Tibial nerve (tissue), 4 donors: ENCODE results near the gene MYRIP. TPM values are rescaled to one million over a fixed set of nuclear protein-coding genes. Genes with fewer than 3 reads are reported as not detected.
"Not testable (repeated sequence)": the region's sequence is repeated elsewhere in the genome, so short reads cannot be mapped to it uniquely, and the experiment has no call there.

Source experiments
- DNase-seq, 2 donors: peaks; one replicate each; pipeline ENCODE4 v3.0.0-alpha.2; 2019; ENCODE audit warnings: low spot score in 2 of 2
- H3K27ac ChIP-seq, 4 donors: fragments of 200-600 bp; sonication (generic) in 3 of 4; one replicate each; pipeline ENCODE4 v1.5.1; 2017 to 2019; ENCODE audit warnings: mild to moderate bottlenecking in 1 of 4
- H3K27me3 ChIP-seq, 2 donors: fragments of 200-600 bp; sonication (generic) in 1 of 2; one replicate each; pipeline versions ENCODE4 v1.5.1 to v1.6.0; 2017 to 2019
- H3K36me3 ChIP-seq, 3 donors: fragments of 200-600 bp; sonication (generic); one replicate each; pipeline ENCODE4 v1.5.1; 2018 to 2019
- H3K4me1 ChIP-seq, 4 donors: fragments of 200-600 bp; sonication (generic) in 3 of 4; one replicate each; pipeline ENCODE4 v1.5.1; 2017 to 2019
- H3K4me3 ChIP-seq, 4 donors: fragments of 200-600 bp; sonication (generic) in 3 of 4; one replicate each; pipeline ENCODE4 v1.5.1; 2017 to 2019; ENCODE audit warnings: mild to moderate bottlenecking in 1 of 4, moderate library complexity in 1 of 4
- H3K9me3 ChIP-seq, 4 donors: fragments of 200-600 bp; sonication (generic) in 3 of 4; one replicate each; pipeline ENCODE4 v1.5.1; 2017 to 2019
- CTCF ChIP-seq, 5 experiments: fragments of 200-600 bp in 3 of 5; fragments of 450-650 bp in 2 of 5; sonication (generic) in 3 of 5; IDR thresholded peaks; one replicate each; pipeline ENCODE4 v1.5.1; 2016 to 2019; ENCODE audit warnings: antibody characterized with exemption in 5 of 5, mild to moderate bottlenecking in 3 of 5, moderate library complexity in 2 of 5
- EP300 ChIP-seq, 2 donors: sonication (generic); formaldehyde crosslinking; IDR thresholded peaks; one replicate each; pipeline ENCODE4 v1.6.1; 2017; ENCODE audit warnings: antibody characterized with exemption in 2 of 2, mild to moderate bottlenecking in 1 of 2
- POLR2A ChIP-seq, 2 donors: fragments of 450-650 bp; IDR thresholded peaks; one replicate each; pipeline ENCODE4 v1.6.1; 2017; ENCODE audit warnings: antibody characterized with exemption in 2 of 2, mild to moderate bottlenecking in 2 of 2, moderate library complexity in 2 of 2
- WGBS, 2 donors: methylation state at CpG; one replicate each; pipeline ENCODE4 v1.1.5; 2018; 5-methylcytosine and 5-hydroxymethylcytosine counted together
- total RNA-seq, 4 donors: library from RNA; depleted of rRNA; stranded (reverse); fragments of >200 nt; gene quantifications; one replicate each; pipeline ENCODE4 v1.1.0, GENCODE V29; 2016

The MYRIP gene
- total RNA-seq, 4 donors from 2014 or later = 2.9 to 12.0 (median 9.9) TPM

GRCh38 chr3:40129981-40130380 lies 320.6 kb downstream of the MYRIP start:
- Histone ChIP-seq H3K27ac (no peak overlapping the region), H3K9me3 (peaks cover 0 to 17% (median 0%) of the 10 kb centered on the region in 4 donors)
- 76 to 79% methylated on average over 2 of the region's 2 CpGs for WGBS, 2 donors

GRCh38 chr3:40130721-40131120 lies 321.3 kb downstream of the MYRIP start:
- no peak for TF ChIP-seq EP300 (IDR thresholded peaks at IDR 0.05)
- no peak for TF ChIP-seq CTCF (IDR thresholded peaks at IDR 0.05)
- TF ChIP-seq POLR2A (IDR thresholded peaks at IDR 0.05) = no peak
- H3K36me3 ChIP-seq = no peaks in the 10 kb centered on the region
- H3K4me3 ChIP-seq = no peak overlapping the region
- peaks cover 0 to 18% (median 0%) of the 10 kb centered on the region in 4 donors for H3K9me3 ChIP-seq
- no peaks in the 10 kb centered on the region for H3K27me3 ChIP-seq
- peaks cover 0 to 5% (median 0%) of the 10 kb centered on the region in 4 donors for H3K4me1 ChIP-seq
- H3K27ac ChIP-seq = no peak overlapping the region
- DNase-seq = no peak

More at GRCh38 chr3:40129981-40130380, 320.6 kb downstream of the MYRIP start:
- no peak for DNase-seq
- Histone ChIP-seq H3K4me3 (no peak overlapping the region), H3K36me3 (no peaks in the 10 kb centered on the region), H3K4me1 (peaks cover 0 to 5% (median 0%) of the 10 kb centered on the region in 4 donors), H3K27me3 (no peaks in the 10 kb centered on the region)
- no peak for TF ChIP-seq EP300 (IDR thresholded peaks at IDR 0.05)

- H3K9me3 ChIP-seq = peaks cover 0 to 20% (median 0%) of the 10 kb centered on the region in 4 donors
- WGBS, 2 donors = 90 to 95% methylated on average over 22 of the region's 22 CpGs
- not testable (repeated sequence) for H3K36me3 ChIP-seq, H3K27me3 ChIP-seq, DNase-seq, H3K4me3 ChIP-seq, H3K27ac ChIP-seq, H3K4me1 ChIP-seq
These were observed 324.6 kb downstream of the MYRIP start for GRCh38 chr3:40133886-40134575.

GRCh38 chr3:40137591-40138295 lies 328.3 kb downstream of the MYRIP start:
- H3K9me3 ChIP-seq = peaks cover 0 to 21% (median 0%) of the 10 kb centered on the region in 4 donors
- no peaks in the 10 kb centered on the region for H3K4me1 ChIP-seq
- H3K27me3 ChIP-seq = no peaks in the 10 kb centered on the region
- TF ChIP-seq POLR2A (IDR thresholded peaks at IDR 0.05) = no peak
- TF ChIP-seq CTCF (IDR thresholded peaks at IDR 0.05) = no peak
- no peak for TF ChIP-seq EP300 (IDR thresholded peaks at IDR 0.05)
- H3K27ac ChIP-seq = no peak overlapping the region
- H3K36me3 ChIP-seq = no peaks in the 10 kb centered on the region
- 84 to 93% methylated on average over 5 of the region's 5 CpGs for WGBS, 2 donors
- H3K4me3 ChIP-seq = no peak overlapping the region
- no peak for DNase-seq

- no peaks in the 10 kb centered on the region for H3K36me3 ChIP-seq
- 84 to 86% methylated on average over 10 of the region's 10 CpGs for WGBS, 2 donors
- TF ChIP-seq EP300 (IDR thresholded peaks at IDR 0.05) (no peak), CTCF (IDR thresholded peaks at IDR 0.05) (no peak), POLR2A (IDR thresholded peaks at IDR 0.05) (no peak)
- H3K4me1 ChIP-seq = no peaks in the 10 kb centered on the region
- H3K9me3 ChIP-seq = peaks cover 0 to 11% (median 0%) of the 10 kb centered on the region in 4 donors
- H3K27me3 ChIP-seq = no peaks in the 10 kb centered on the region
- no peak overlapping the region for H3K27ac ChIP-seq
- no peak overlapping the region for H3K4me3 ChIP-seq
- DNase-seq = no peak
These were observed 334.1 kb downstream of the MYRIP start for GRCh38 chr3:40143283-40144090.
